HL-60/S4 (cell line): ENCODE data around the gene SCYL1.

Source experiments
- in situ Hi-C: fragments of 300-500 bp; cut with MboI; formaldehyde crosslinking; loops from 2 replicates; pipeline ENCODE4 v1.14.3; 2022; ENCODE audit warnings: low sequenced_read_pairs

Gene SCYL1

GRCh38 chr11:65579291-65579690 is 54.4 kb downstream of the SCYL1 start:
- in situ Hi-C loops = no loop called here

- in situ Hi-C loops = no loop called here
These were observed 55.3 kb downstream of the SCYL1 start for GRCh38 chr11:65580031-65580692.

- in situ Hi-C loops = no loop called here
These were observed 55.9 kb downstream of the SCYL1 start for GRCh38 chr11:65580756-65581155.

GRCh38 chr11:65581928-65582327 is 57.0 kb downstream of the SCYL1 start:
- in situ Hi-C loops = no loop called here

- in situ Hi-C loops = no loop called here
These were observed 58.7 kb downstream of the SCYL1 start for GRCh38 chr11:65583589-65583988.

- in situ Hi-C loops = no loop called here
These were observed 59.2 kb downstream of the SCYL1 start for GRCh38 chr11:65584106-65584505.

GRCh38 chr11:65584723-65585171 is 59.9 kb downstream of the SCYL1 start:
- in situ Hi-C loops = no loop called here

GRCh38 chr11:65585396-65586246 is 60.7 kb downstream of the SCYL1 start:
- in situ Hi-C loops = no loop called here

- in situ Hi-C loops = no loop called here
These were observed 61.4 kb downstream of the SCYL1 start for GRCh38 chr11:65586247-65586630.

GRCh38 chr11:65586676-65587075 is 61.8 kb downstream of the SCYL1 start:
- in situ Hi-C loops = no loop called here
